K562 (cell line): ENCODE measurements around the gene HAPSTR1. TPM values are rescaled to one million over a fixed set of nuclear protein-coding genes. Genes with fewer than 3 reads are reported as not detected.

Experiments used
- EHMT2 ChIP-seq: fragments of 450-650 bp; IDR thresholded peaks from 2 replicates; pipeline ENCODE4 v1.6.1; 2018; ENCODE audit warnings: antibody characterized with exemption
- ELF2 ChIP-seq: fragments of 250-450 bp; sonication (Bioruptor Pico); IDR thresholded peaks from 2 replicates; pipeline ENCODE4 v1.5.0; 2021; ENCODE audit warnings: mild to moderate bottlenecking
- EP400 ChIP-seq: fragments of 450-650 bp; IDR thresholded peaks from 2 replicates; pipeline ENCODE4 v1.6.1; 2017; ENCODE audit warnings: antibody characterized with exemption, mild to moderate bottlenecking, moderate library complexity
- FOXJ2 ChIP-seq: fragments of 200-800 bp; sonication (Bioruptor generic); IDR thresholded peaks from 2 replicates; pipeline ENCODE4 v1.6.1; 2016; ENCODE audit warnings: missing genetic modification characterization, missing compliant biosample characterization
- FOXP1 ChIP-seq: sonication (generic); formaldehyde crosslinking; IDR thresholded peaks from 2 replicates; pipeline ENCODE4 v1.8.0; 2022; ENCODE audit warnings: mild to moderate bottlenecking, missing genetic modification reagents
- MECOM ChIP-seq: fragments of 250-450 bp; sonication (Bioruptor Pico); IDR thresholded peaks from 2 replicates; pipeline ENCODE4 v1.8.0; 2022; ENCODE audit warnings: inconsistent platforms
- RBM14 ChIP-seq: fragments of 200-400 bp; formaldehyde crosslinking; IDR thresholded peaks from 2 replicates; pipeline ENCODE4 v1.6.1; 2018; ENCODE audit warnings: low read depth, mild to moderate bottlenecking, low read length, moderate library complexity, borderline replicate concordance; ENCODE audit not compliant: insufficient read depth
- SMAD4 ChIP-seq: fragments of 250-450 bp; sonication (Bioruptor Pico); conservative IDR thresholded peaks from 2 replicates; pipeline ENCODE4 v1.8.0; 2021; ENCODE audit warnings: inconsistent platforms, mild to moderate bottlenecking, moderate library complexity
- ZFPM2 ChIP-seq: fragments of 250-450 bp; sonication (Bioruptor Pico); IDR thresholded peaks from 2 replicates; pipeline ENCODE4 v1.5.1; 2022; ENCODE audit warnings: mild to moderate bottlenecking
- ZNF316 ChIP-seq: fragments of 450-650 bp; IDR thresholded peaks from 2 replicates; pipeline ENCODE4 v1.6.1; 2016
- polyA plus RNA-seq, 8 experiments: library from polyadenylated mRNA; depleted of rRNA in 4 of 8; stranded (reverse) in 5 of 8; unstranded in 3 of 8; fragments of >200 nt; fragmentation: Nextera tagmentation in 2 of 8; fragmentation: Illumina TruSeq in 1 of 8; extraction: Ambion mirVana in 2 of 8; extraction: Trizol in 1 of 8; gene quantifications; 2 replicates each; pipeline versions ENCODE4 v1.2.1 to v1.2.3, GENCODE V29; 2011 to 2014; ENCODE audit warnings: inconsistent platforms in 1 of 8, missing spikeins in 1 of 8
- total RNA-seq, 7 experiments: library from RNA; depleted of rRNA in 6 of 7; stranded (reverse); fragments of >200 nt in 6 of 7; fragmentation: Illumina TruSeq in 2 of 7; extraction: Trizol in 2 of 7; gene quantifications; 2 replicates each; pipeline versions ENCODE4 v1.2.1 to v1.2.3, GENCODE V29; 2011 to 2021; ENCODE audit warnings: low replicate concordance in 1 of 7
- TF ChIP-seq, protein P1 (sequence below), 3 experiments: fragments of 200-800 bp in 1 of 3; sonication (Bioruptor generic) in 1 of 3; sonication (generic) in 1 of 3; formaldehyde crosslinking in 1 of 3; IDR thresholded peaks; 2 replicates each; pipeline versions ENCODE4 v1.6.1 to v1.8.0; 2016 to 2022; ENCODE audit warnings: mild to moderate bottlenecking in 2 of 3, missing compliant biosample characterization in 2 of 3, missing genetic modification characterization in 2 of 3, missing genetic modification reagents in 1 of 3
- TF ChIP-seq, protein P2 (sequence below): sonication (generic); formaldehyde crosslinking; IDR thresholded peaks from 2 replicates; pipeline ENCODE4 v1.8.1; 2023; ENCODE audit warnings: mild to moderate bottlenecking, missing genetic modification reagents
- TF ChIP-seq, protein P3 (sequence below): fragments of 250-450 bp; sonication (Bioruptor Pico); IDR thresholded peaks from 2 replicates; pipeline ENCODE4 v1.9.0; 2021; ENCODE audit warnings: mild to moderate bottlenecking, inconsistent platforms
- TF ChIP-seq, protein P4 (sequence below): sonication (generic); formaldehyde crosslinking; IDR thresholded peaks from 2 replicates; pipeline ENCODE4 v1.5.0; 2020; ENCODE audit warnings: missing genetic modification reagents
- TF ChIP-seq, protein P5 (sequence below): fragments of 450-650 bp; IDR thresholded peaks from 2 replicates; pipeline ENCODE4 v1.6.1; 2016; ENCODE audit warnings: mild to moderate bottlenecking
- TF ChIP-seq, protein P6 (sequence below): IDR thresholded peaks from 2 replicates; pipeline ENCODE4 v1.6.1; 2016; ENCODE audit warnings: missing genetic modification characterization, missing compliant biosample characterization
- TF ChIP-seq, protein P7 (sequence below): fragments of 250-450 bp; sonication (Bioruptor Pico); IDR thresholded peaks from 2 replicates; pipeline ENCODE4 v1.8.0; 2021; ENCODE audit warnings: moderate library complexity, mild to moderate bottlenecking, inconsistent platforms

Gene HAPSTR1
- total and polyA plus RNA-seq, 9 of the 15 experiments (the other 6 are each of a cell fraction or from before 2014, with no cell fraction given) = 10.8 to 67.9 (median 36.5) TPM

DNA sequence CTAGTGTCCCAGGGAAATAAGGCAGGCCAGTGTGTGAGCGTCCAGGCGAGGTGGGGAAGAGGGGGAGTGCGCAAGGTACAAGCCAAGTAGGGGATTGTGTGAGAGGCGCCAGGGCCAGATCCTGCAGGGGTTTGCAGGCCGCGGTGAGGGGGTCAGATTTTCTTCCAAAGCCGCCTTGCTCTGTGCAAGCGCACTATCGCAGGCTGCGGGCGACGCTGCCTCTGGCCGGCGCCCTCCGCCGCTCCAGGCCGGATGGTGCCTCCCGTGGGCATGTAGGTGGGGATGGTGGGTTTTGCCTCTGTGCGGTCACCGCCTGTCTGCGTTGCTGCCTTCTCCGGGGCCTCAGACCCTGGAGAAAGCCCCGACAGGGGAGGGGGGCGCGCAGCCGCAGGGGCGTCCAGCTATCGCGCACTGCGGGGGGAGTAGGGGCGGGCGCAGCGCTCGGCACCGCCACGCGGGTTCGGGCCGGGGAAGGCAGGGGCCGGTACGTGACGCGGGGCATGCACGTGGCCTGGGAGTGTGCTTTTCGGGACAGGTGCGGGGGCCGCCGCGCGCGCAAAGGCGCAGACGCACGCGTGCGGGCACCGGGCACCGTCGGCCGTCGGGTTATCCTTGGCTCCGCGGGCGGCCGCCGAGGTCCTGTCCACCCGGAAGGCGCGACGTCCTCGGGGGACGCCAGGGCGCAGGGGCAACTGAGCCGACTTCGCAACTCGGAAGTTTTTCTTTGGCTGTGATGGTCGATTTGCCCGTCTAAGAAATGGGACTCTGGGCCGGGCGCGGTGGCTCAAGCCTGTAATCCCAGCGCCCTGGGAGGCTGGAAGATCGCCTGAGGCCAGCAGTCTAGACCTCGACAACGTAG, 1.1 kb upstream of the HAPSTR1 start (continued):
- no peak for TF ChIP-seq EP400
- TF ChIP-seq ZNF316 = no peak
- TF ChIP-seq, protein P1, sequence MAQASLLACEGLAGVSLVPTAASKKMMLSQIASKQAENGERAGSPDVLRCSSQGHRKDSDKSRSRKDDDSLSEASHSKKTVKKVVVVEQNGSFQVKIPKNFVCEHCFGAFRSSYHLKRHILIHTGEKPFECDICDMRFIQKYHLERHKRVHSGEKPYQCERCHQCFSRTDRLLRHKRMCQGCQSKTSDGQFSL (CRISPR knock-in tag; IDR thresholded peaks at IDR 0.05) = peak; percentile 77
- TF ChIP-seq, protein P1 (tag; IDR thresholded peaks at IDR 0.05) = no peak
- 0 out of 2 replicates have a peak, but pooled peaks have one; percentile 65 for TF ChIP-seq FOXP1
- TF ChIP-seq, protein P2, sequence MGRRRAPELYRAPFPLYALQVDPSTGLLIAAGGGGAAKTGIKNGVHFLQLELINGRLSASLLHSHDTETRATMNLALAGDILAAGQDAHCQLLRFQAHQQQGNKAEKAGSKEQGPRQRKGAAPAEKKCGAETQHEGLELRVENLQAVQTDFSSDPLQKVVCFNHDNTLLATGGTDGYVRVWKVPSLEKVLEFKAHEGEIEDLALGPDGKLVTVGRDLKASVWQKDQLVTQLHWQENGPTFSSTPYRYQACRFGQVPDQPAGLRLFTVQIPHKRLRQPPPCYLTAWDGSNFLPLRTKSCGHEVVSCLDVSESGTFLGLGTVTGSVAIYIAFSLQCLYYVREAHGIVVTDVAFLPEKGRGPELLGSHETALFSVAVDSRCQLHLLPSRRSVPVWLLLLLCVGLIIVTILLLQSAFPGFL (CRISPR knock-in tag) = no peak
- TF ChIP-seq ZFPM2 = no peak
- TF ChIP-seq, protein P3, sequence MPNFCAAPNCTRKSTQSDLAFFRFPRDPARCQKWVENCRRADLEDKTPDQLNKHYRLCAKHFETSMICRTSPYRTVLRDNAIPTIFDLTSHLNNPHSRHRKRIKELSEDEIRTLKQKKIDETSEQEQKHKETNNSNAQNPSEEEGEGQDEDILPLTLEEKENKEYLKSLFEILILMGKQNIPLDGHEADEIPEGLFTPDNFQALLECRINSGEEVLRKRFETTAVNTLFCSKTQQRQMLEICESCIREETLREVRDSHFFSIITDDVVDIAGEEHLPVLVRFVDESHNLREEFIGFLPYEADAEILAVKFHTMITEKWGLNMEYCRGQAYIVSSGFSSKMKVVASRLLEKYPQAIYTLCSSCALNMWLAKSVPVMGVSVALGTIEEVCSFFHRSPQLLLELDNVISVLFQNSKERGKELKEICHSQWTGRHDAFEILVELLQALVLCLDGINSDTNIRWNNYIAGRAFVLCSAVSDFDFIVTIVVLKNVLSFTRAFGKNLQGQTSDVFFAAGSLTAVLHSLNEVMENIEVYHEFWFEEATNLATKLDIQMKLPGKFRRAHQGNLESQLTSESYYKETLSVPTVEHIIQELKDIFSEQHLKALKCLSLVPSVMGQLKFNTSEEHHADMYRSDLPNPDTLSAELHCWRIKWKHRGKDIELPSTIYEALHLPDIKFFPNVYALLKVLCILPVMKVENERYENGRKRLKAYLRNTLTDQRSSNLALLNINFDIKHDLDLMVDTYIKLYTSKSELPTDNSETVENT (CRISPR knock-in tag) = no peak
- TF ChIP-seq, protein P4, sequence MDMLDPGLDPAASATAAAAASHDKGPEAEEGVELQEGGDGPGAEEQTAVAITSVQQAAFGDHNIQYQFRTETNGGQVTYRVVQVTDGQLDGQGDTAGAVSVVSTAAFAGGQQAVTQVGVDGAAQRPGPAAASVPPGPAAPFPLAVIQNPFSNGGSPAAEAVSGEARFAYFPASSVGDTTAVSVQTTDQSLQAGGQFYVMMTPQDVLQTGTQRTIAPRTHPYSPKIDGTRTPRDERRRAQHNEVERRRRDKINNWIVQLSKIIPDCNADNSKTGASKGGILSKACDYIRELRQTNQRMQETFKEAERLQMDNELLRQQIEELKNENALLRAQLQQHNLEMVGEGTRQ (CRISPR knock-in tag) = peak; percentile 10; the same call in 1 of the 2 replicates
- TF ChIP-seq, protein P5, sequence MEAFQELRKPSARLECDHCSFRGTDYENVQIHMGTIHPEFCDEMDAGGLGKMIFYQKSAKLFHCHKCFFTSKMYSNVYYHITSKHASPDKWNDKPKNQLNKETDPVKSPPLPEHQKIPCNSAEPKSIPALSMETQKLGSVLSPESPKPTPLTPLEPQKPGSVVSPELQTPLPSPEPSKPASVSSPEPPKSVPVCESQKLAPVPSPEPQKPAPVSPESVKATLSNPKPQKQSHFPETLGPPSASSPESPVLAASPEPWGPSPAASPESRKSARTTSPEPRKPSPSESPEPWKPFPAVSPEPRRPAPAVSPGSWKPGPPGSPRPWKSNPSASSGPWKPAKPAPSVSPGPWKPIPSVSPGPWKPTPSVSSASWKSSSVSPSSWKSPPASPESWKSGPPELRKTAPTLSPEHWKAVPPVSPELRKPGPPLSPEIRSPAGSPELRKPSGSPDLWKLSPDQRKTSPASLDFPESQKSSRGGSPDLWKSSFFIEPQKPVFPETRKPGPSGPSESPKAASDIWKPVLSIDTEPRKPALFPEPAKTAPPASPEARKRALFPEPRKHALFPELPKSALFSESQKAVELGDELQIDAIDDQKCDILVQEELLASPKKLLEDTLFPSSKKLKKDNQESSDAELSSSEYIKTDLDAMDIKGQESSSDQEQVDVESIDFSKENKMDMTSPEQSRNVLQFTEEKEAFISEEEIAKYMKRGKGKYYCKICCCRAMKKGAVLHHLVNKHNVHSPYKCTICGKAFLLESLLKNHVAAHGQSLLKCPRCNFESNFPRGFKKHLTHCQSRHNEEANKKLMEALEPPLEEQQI = no peak
- no peak for TF ChIP-seq EHMT2
- TF ChIP-seq MECOM (CRISPR knock-in tag) = no peak
- TF ChIP-seq, protein P6, sequence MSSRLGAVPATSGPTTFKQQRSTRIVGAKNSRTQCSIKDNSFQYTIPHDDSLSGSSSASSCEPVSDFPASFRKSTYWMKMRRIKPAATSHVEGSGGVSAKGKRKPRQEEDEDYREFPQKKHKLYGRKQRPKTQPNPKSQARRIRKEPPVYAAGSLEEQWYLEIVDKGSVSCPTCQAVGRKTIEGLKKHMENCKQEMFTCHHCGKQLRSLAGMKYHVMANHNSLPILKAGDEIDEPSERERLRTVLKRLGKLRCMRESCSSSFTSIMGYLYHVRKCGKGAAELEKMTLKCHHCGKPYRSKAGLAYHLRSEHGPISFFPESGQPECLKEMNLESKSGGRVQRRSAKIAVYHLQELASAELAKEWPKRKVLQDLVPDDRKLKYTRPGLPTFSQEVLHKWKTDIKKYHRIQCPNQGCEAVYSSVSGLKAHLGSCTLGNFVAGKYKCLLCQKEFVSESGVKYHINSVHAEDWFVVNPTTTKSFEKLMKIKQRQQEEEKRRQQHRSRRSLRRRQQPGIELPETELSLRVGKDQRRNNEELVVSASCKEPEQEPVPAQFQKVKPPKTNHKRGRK (tag) = no peak
- TF ChIP-seq ELF2 (CRISPR knock-in tag) = no peak
- TF ChIP-seq, protein P7, sequence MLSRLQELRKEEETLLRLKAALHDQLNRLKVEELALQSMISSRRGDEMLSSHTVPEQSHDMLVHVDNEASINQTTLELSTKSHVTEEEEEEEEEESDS = no peak
- TF ChIP-seq FOXJ2 (tag) = no peak
- TF ChIP-seq SMAD4 = peak; percentile 64
- 0 out of 2 replicates have a peak, but pooled peaks have one; percentile 58 for TF ChIP-seq RBM14
